Measurements from ENCODE around the gene ETV7. TPM values are rescaled to one million over a fixed set of nuclear protein-coding genes. Genes with fewer than 3 reads are reported as not detected.

Gene ETV7
- polyA plus RNA-seq, 1 donor = not detected

DNA sequence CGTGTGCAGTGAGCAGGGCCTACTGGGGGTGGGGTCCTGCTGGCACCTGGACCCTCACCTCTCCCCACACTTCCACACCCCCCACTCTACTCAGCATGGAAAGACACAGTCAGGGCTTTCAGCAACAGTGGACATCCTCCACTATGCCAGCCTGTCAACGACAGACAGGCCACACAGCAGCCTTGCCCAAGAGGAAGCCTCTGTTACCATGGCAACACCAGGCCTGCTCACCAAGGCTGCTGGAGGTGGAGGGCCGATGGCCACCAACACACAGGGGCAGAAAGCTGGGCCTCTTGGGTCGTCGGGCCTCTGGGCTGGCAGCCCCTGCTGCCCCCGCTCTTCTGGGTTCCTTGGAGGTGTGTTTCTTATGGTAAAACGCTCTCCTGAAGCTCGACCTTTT is 64.4 kb downstream of the ETV7 start:
- DNase-seq = no peak

DNA sequence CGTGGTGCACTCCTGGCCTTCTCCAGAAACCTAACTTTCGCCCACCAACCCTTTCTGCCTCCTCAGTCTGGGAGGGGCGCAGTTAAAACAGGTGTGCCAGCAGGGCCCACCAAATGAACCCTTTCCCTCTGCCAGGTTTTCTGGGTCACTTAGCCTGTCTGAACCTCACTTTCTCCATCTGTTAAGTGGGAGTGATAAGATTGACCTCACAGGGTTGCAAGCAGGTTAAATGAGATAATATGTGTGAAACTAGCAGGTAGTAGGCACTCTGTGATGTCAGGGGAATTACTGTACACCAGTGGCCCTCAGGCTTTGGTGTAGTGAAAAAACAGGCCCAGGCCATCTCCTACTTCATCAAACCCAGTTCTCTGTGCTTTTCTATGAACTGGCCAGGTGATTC is 64.9 kb downstream of the ETV7 start:
- no peak for DNase-seq

DNA sequence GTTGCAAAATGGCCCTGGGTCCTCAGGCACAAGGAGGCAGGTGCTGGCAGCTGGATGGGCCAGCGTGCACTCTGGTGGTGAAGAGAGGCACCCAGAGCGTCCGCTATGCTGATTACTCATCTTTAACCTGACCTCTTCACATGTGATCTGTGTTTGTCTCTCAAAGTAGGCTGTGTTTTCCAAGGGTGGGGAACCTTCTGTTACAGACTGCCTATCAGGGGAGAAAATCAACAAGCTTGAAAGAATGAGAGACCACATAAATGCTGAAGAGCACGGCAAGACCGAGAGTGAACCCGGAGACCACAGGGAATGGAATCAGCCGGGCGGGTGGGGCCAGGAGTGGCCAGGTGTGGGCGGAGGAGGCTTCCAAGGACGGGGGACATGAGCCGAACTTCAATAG is 67.0 kb downstream of the ETV7 start:
- DNase-seq = no peak

DNA sequence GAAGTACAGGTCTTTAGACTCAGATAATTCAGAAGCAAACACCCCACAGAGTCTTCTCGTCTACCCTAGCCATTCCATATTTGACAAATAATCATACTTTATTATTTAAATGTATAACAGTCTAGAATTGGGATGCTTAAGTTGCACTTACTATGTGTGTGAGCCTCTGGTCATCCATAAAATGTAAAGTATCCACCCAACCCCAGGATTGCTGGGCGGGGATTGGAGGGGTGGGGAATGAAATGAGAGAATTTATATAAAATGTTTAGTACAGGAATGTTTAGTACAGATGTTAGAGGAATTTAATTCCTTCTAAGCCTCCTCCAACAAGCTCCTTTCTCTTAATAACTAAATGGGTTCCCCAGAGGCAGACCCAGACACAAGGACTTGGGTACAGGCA is 67.6 kb downstream of the ETV7 start:
- no peak for DNase-seq

DNA sequence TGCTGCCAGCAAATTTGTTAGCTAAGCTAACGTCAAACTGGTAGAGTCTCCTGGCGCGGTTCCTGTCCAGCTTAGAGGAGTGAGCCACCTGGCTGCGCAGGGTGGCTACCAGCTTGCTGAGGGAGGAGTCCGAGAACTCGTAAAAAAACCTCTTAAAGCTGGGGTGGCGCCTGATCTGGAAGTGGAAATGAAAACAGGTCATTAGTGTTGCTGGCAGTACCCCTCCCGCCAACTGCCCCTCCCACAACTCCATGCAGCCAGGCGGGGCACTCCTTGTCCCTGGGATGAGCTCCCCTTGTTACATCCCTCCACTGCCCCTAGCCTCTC is 68.1 kb downstream of the ETV7 start:
- DNase-seq = no peak

DNA sequence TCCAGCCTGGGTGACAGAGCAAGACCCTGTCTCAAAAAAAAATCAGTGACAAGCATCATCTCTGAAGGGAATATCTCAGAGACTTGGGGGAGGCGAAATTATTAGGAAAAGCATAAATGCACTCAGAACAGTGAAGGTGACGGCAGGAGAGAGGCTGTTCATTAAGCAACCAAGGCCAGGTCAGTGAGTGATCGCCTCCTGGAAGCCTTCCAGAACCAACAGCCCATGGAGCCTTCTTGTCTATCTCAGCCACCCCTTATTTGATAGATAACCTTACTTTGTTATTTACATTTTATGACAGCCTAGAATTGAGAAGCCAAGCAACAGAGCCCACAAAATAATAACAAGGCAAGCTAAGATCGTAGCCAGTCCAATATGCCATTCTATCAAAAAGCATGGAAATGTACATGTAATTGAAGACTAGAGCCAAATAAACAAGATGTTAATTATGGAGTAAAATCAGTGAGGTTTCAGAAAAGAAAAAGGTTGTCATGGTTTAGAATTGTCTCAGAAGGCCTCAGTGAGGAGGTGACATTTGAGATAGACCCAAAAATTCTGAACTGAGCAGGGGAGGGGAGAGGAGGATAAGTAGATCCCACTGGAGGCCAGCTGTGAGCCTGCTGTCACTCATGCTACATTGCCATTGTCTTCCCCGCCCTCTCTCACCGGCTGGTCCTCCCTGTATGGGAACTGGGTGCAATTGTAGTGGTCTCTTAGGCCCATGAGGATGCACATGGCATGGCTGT is 68.6 kb downstream of the ETV7 start:
- no peak for DNase-seq

DNA sequence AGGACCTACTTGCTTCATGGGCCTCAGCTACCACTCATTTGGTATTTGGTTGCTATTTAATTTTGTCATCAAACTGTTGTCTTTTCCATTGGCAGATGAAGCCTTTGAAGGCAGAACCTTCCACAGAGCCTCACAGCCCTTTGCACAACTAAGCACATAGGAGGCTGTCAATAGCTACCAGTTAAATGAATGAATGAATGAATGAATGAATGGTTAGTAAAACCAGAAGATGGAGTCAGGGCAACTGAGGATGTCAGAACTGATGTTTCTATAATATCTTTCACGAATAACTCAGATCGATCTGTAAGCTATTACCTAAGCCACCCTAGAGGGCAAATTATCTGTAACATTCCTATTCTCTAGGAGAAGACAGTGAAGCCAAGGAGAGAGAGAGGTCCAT is 69.8 kb downstream of the ETV7 start:
- DNase-seq = no peak

Other genes with a start within 250 kb of the ETV7 start
- 53.9 TPM for gene BRPF3, start 190.9 kb downstream of the ETV7 start, polyA plus RNA-seq (ENCODE audit: insufficient read length)
- 2.5 TPM for gene PNPLA1, start 117.6 kb downstream of the ETV7 start, polyA plus RNA-seq (ENCODE audit: insufficient read length)
- 0.17 TPM for gene BNIP5, start 50.8 kb downstream of the ETV7 start, polyA plus RNA-seq (ENCODE audit: insufficient read length)
- gene PXT1, start 55.2 kb upstream of the ETV7 start, polyA plus RNA-seq (ENCODE audit: insufficient read length) = not detected
- gene KCTD20, start 55.3 kb upstream of the ETV7 start, polyA plus RNA-seq (ENCODE audit: insufficient read length) = 55.8 TPM
- gene STK38, start 159.8 kb upstream of the ETV7 start, polyA plus RNA-seq (ENCODE audit: insufficient read length) = 63.9 TPM
- gene SRSF3, start 206.7 kb upstream of the ETV7 start, polyA plus RNA-seq (ENCODE audit: insufficient read length) = 602 TPM

All from left kidney (tissue), 2 donors.